Adipocyte (in vitro differentiated cells): ENCODE data around the gene MORN1.
"Not testable (repeated sequence)": the region's sequence is repeated elsewhere in the genome, so short reads cannot be mapped to it uniquely, and the experiment has no call there.

Experiments used
- DNase-seq: peaks from one replicate; pipeline ENCODE4 v3.0.0-alpha.2; 2015; ENCODE audit warnings: low read depth
- H3K27me3 ChIP-seq: replicated peaks from 2 replicates; pipeline ENCODE4 v1.7.0; 2013; ENCODE audit warnings: mild to moderate bottlenecking, low read length, moderate library complexity; ENCODE audit not compliant: control insufficient read depth, insufficient read depth
- H3K36me3 ChIP-seq: 2 replicates; pipeline ENCODE4 v1.7.0; 2013; ENCODE audit warnings: low read length, mild to moderate bottlenecking, moderate library complexity; ENCODE audit not compliant: control insufficient read depth, insufficient read depth, severe bottlenecking
- H3K4me1 ChIP-seq: 2 replicates; pipeline ENCODE4 v1.7.0; 2013; ENCODE audit warnings: mild to moderate bottlenecking, low read length, moderate library complexity; ENCODE audit not compliant: control insufficient read depth, insufficient read depth
- H3K4me3 ChIP-seq: 2 replicates; pipeline ENCODE4 v1.7.0; 2013; ENCODE audit warnings: mild to moderate bottlenecking, low read length, moderate library complexity
- H3K9ac ChIP-seq: 2 replicates; pipeline ENCODE4 v1.7.0; 2013; ENCODE audit warnings: mild to moderate bottlenecking, low read length, moderate library complexity
- H3K9me3 ChIP-seq: 2 replicates; pipeline ENCODE4 v1.7.0; 2013; ENCODE audit warnings: mild to moderate bottlenecking, low read length, moderate library complexity; ENCODE audit not compliant: control insufficient read depth

MORN1 gene

DNA sequence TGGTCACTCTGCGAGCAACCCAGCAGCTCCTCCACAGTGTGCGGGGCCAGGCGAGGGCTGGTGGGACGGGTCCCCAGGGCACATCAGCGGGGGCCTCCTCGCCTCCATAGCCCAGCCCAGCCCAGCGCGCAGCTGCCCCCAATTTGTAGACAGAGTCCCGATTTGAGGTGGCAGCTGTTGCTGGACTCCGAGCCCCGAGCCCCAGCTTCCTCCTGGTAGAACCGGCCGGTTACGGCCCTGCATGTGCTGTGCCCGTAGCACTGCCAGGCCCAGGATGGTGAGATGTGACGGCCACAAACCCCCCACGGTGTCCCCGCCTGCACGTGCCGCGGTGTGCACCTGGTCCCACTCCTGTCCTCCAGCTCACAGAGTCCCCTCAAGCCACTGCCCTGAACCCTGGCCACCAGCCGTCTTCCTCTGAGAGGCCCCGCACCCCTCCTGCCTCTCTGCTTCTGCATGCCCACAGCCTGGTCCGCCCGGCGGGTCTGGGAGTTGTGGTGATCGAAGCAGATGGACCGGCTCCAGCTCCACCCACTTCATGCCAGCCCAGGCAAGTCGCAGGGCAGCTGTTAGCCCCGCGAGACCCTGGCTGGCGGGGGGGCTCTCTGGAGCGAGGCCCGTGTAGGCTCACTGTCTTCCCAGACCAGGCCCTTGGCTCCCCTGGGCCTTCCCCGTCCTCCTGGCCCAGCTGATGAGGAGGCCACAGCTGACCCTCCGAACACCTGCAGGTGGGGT lies 55.5 kb downstream of the MORN1 start:
- Histone ChIP-seq H3K4me3 (no peak overlapping the region), H3K36me3 (no peaks in the 10 kb centered on the region), H3K9me3 (no peaks in the 10 kb centered on the region), H3K9ac (no peak overlapping the region), H3K4me1 (peaks cover 4% of the 10 kb centered on the region), H3K27me3 (no peaks in the 10 kb centered on the region)
- no peak for DNase-seq

DNA sequence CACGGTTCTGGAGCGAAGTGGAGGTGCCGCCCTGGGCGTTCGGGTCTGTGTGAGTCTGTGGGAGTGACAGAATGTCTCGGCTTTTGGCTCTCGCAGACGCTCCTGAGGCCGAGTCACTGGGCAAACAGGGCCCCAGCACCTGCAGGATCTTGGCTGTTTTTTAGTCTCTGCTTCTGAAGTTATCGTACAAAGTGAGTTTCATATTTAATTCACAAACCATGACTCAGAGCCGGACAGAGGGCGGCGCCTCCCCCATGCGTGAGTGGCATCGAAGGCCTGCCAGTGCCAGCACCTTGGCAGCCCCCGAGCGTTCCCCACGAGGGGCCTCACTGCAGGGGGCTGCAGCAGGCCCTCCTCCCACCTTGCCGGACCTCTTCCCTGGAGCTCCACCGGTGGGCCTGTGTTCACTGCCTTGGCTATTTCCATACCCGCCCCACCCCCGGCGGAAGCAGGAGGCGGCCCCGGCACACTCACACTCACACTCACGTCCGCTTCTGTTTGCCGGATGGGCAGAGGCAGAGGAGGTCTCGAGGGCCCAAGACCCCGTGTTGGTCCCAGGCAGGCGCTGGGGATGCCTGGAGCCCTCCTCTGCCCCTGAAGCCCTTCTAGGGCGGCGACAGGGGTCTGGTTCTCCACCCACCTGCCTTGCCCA lies 56.3 kb downstream of the MORN1 start:
- no peak for DNase-seq
- no peaks in the 10 kb centered on the region for H3K27me3 ChIP-seq
- no peak overlapping the region for H3K9ac ChIP-seq
- H3K4me1 ChIP-seq = peaks cover 12% of the 10 kb centered on the region
- H3K36me3 ChIP-seq = no peaks in the 10 kb centered on the region
- no peak overlapping the region for H3K4me3 ChIP-seq
- no peaks in the 10 kb centered on the region for H3K9me3 ChIP-seq

DNA sequence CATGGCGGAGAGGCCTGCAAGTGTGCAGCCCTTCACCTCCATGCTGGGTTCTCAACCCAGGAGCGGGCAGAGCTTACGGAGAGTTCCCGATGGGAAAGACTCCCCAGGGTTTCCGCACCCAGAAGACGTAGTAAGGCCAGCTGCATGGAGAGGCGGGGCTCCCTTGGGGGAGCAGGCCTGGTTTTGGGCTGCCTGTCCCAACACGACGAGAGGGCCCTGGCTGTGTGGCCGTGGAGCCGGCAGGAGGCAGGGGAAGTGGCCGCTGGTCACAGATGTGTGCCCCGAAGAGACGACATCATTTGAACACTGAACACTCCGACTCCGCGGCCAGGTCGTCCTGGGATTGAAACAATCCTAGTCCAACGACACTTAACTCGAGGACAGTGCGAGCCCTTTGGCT lies 57.0 kb downstream of the MORN1 start:
- peaks cover 12% of the 10 kb centered on the region for H3K4me1 ChIP-seq
- no peaks in the 10 kb centered on the region for H3K9me3 ChIP-seq
- H3K36me3 ChIP-seq = no peaks in the 10 kb centered on the region
- no peak for DNase-seq
- H3K27me3 ChIP-seq = no peaks in the 10 kb centered on the region
- no peak overlapping the region for H3K4me3 ChIP-seq
- H3K9ac ChIP-seq = no peak overlapping the region

GRCh38 chr1:2331580-2331979 lies 59.8 kb downstream of the MORN1 start:
- not testable (repeated sequence) for H3K9me3 ChIP-seq, H3K36me3 ChIP-seq

DNA sequence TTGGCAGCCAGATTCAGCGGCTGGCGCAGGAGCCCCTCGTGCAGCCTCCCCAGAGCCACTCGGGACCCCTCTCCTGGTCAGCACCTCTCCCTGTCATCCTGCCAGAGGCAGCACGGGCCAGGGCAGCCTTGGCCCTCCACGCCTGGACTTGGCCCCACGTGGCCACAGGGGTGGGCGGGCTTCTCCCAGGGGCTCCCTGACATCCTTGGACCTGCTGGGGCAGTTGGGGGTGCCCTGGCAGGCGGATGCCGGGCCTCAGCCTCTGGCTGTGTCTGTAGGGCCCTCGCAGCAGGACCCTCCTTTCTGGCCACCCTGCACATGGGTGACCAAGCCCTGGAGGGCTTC lies 60.2 kb downstream of the MORN1 start:
- Histone ChIP-seq H3K4me1 (peaks cover 12% of the 10 kb centered on the region), H3K27me3 (no peaks in the 10 kb centered on the region), H3K36me3 (no peaks in the 10 kb centered on the region), H3K4me3 (no peak overlapping the region), H3K9ac (peak overlapping the region; percentile 68), H3K9me3 (no peaks in the 10 kb centered on the region)
- DNase-seq = no peak

More at GRCh38 chr1:2331580-2331979, 59.8 kb downstream of the MORN1 start:
- not testable (repeated sequence) for H3K9ac ChIP-seq, DNase-seq, H3K27me3 ChIP-seq, H3K4me3 ChIP-seq
- H3K4me1 ChIP-seq = peaks cover 12% of the 10 kb centered on the region

DNA sequence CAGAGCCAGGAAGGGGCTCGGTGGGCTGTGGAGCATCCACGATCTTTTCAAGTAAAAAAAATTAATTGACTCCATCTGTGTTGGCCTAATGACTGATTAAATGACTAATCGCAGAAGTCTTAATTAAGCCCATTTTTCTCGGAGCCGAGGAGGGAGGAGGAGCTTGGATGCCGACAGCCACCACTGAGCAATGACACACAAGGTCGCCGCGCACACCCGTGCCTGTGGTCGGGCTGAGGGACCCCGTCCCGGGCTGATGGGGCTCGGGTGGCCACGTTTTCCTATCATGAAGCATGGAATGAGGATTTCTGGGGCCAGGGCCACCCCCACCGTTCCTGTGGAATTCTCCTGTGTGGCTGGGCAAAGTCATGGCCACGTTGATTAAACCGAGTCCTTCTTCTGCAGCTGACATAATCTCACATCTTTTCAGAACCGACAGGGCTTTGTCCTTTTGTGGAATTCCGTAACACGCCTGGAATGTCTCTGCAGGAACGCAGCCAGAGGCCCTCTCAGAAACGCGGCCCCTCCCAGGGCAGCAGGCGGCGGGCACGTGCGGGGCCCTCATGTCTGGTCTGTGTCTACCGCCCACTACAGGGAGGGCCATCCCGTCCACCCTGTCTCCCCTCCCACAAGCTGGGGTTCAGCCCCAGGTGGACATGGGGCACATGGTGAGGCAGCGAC lies 60.7 kb downstream of the MORN1 start:
- DNase-seq = peak; percentile 83
- Histone ChIP-seq H3K4me3 (peak overlapping the region; percentile 65), H3K9me3 (no peaks in the 10 kb centered on the region), H3K36me3 (no peaks in the 10 kb centered on the region), H3K27me3 (no peaks in the 10 kb centered on the region), H3K4me1 (peaks cover 12% of the 10 kb centered on the region), H3K9ac (peak overlapping the region; percentile 68)

GRCh38 chr1:2330035-2330434 lies 61.3 kb downstream of the MORN1 start:
- H3K9ac ChIP-seq = peak overlapping the region; percentile 68
- H3K36me3 ChIP-seq = no peaks in the 10 kb centered on the region
- DNase-seq = no peak
- no peaks in the 10 kb centered on the region for H3K27me3 ChIP-seq
- H3K4me1 ChIP-seq = peaks cover 12% of the 10 kb centered on the region
- H3K4me3 ChIP-seq = peak overlapping the region; percentile 65
- H3K9me3 ChIP-seq = no peaks in the 10 kb centered on the region

DNA sequence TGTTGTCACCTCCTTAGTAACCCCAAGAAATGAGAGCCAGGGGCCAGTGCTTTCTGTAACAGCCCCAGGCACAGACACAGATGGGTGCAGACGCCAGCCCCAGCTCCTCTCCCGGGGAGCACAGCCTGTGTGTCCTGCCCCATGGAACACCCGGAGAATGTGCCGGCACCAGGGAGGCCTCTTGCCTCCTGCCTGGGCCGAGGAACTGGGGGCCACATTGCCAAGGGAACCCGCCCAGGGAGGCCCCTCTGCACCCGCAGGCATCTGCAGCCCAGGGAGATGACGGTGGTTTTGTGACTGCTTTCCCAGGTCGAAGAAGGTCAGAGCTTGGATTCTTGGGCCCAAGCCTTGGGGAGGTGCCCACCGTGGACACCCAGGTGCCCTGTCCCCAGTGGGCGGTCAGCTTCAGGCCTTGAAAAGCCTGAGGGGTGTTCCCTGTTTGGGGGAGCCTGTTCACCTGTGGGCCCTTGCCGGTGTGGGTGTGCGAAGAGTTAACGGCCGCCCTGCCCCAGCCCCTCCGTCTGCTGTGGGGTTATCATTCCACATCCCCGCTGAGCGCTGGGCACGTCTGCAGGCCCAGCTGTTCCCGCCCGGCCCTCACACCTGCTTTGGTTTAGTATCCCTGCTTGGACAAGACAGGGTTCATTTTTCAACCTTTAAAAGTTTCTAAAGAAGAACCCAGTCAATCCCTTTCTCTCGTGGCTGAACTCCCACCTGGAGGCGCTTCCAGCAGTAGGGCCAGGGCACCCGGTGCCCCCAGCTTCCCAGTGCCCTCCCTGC lies 62.5 kb downstream of the MORN1 start:
- Histone ChIP-seq H3K4me3 (no peak overlapping the region), H3K9ac (no peak overlapping the region), H3K27me3 (no peaks in the 10 kb centered on the region), H3K4me1 (peaks cover 12% of the 10 kb centered on the region), H3K9me3 (no peaks in the 10 kb centered on the region), H3K36me3 (no peaks in the 10 kb centered on the region)
- no peak for DNase-seq

DNA sequence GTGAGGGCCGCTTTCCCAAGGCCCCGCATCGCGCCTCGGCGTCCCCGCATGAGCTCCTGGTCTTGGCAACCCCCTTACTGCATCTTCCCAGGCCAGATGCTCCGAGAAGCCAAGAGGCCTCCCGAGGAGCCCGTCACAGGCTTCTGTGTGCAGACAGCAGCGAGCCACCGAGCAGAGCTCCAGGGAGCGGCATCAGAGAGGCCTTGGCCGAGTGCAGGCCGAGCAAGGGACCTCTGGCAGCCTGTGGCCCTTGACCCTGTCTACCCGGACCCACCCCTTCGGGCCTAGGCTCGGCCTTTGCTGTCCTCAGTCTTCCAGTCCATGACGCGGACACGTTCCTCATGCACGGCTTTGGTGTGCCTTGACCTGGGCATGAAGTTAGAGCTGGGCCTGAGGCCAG lies 63.5 kb downstream of the MORN1 start:
- Histone ChIP-seq H3K27me3 (no peaks in the 10 kb centered on the region), H3K36me3 (no peaks in the 10 kb centered on the region), H3K9ac (no peak overlapping the region), H3K4me1 (peaks cover 13% of the 10 kb centered on the region), H3K9me3 (no peaks in the 10 kb centered on the region), H3K4me3 (no peak overlapping the region)
- no peak for DNase-seq

DNA sequence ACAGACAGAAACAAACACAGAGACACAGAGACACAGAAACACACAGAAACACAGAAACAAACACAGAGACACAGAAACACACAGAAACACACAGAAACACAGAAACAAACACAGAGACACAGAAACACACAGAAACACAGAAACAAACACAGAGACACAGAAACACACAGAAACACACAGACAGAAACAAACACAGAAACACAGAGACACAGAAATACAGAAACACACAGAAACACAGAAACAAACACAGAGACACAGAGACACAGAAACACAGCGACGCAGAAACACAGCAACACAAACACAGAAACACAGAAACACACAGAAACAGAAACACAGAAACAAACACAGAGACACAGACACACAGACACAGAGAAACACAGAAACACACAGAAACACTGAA lies 64.2 kb downstream of the MORN1 start:
- not testable (repeated sequence) for H3K4me3 ChIP-seq, H3K9ac ChIP-seq, H3K36me3 ChIP-seq, H3K27me3 ChIP-seq, H3K9me3 ChIP-seq, DNase-seq
- H3K4me1 ChIP-seq = peaks cover 19% of the 10 kb centered on the region

DNA sequence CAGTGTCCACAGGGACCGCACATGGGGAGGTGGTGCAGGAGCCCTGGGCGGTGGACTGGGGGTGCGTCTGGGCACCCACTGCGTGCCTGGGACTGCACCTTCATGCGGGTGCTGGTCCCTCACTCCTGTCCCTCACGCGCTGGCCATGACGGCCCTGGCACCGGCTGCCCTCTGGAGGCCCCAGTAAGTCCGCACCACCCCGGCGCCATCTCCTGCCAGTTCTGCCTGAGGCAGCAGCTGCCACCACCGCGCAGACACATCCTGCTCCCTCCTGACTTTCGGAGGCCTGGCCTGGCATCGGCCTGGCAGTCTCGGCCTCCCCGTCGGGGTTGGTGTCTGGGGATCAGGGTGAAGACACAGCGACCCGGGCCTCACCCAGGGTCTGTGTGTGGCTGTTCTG lies 64.8 kb downstream of the MORN1 start:
- Histone ChIP-seq H3K4me3 (no peak overlapping the region), H3K36me3 (no peaks in the 10 kb centered on the region), H3K9me3 (no peaks in the 10 kb centered on the region), H3K4me1 (peaks cover 25% of the 10 kb centered on the region), H3K27me3 (no peaks in the 10 kb centered on the region), H3K9ac (no peak overlapping the region)
- no peak for DNase-seq
